HepG2 (cell line): ENCODE data around the gene TMEM269. TPM values are rescaled to one million over a fixed set of nuclear protein-coding genes. Genes with fewer than 3 reads are reported as not detected.

Experiments used
- ATAC-seq: fragments of 200-7000 bp; cut with Tn5 transposase; 3 replicates; pipeline ENCODE4 v1.9.1; 2020; ENCODE audit warnings: mild to moderate bottlenecking, moderate library complexity
- BruUV-seq: library from RNA; stranded (reverse); fragments of 400-500 nt; replicated peaks from 2 replicates; lab custom pipeline; 2021; lab: Mats Ljungman, UMichigan
- CTCF ChIA-PET: fragments of 300-600 bp; formaldehyde crosslinking; extraction: SDS; loops from one replicate; lab custom pipeline; 2021; ENCODE audit warnings: low total read pairs, inconsistent platforms, low intra/inter-chr PET ratio; lab: Yijun Ruan, JAX
- POLR2A ChIA-PET: fragments of 350-600 bp; sonication (Branson Sonifier 250); formaldehyde crosslinking; loops from one replicate; lab custom pipeline; 2020; ENCODE audit warnings: antibody characterized with exemption, inconsistent platforms; lab: Yijun Ruan, JAX
- DNase-seq: peaks from one replicate; pipeline ENCODE4 v3.0.0-alpha.2; 2015; ENCODE audit warnings: low spot score
- FAIRE-seq: peaks from 3 replicates; lab custom pipeline; 2011; peaks lifted over from hg19 to GRCh38; lab: Jason Lieb, UNC
- H2AFZ ChIP-seq: one replicate; pipeline ENCODE4 v1.6.1; 2011; ENCODE audit warnings: low read length, inconsistent platforms
- H3K27ac ChIP-seq: fragments of 300-600 bp; 3 replicates; pipeline ENCODE4 v1.8.0; 2011; ENCODE audit warnings: mixed run types, mild to moderate bottlenecking, mixed read lengths, low read length, inconsistent platforms; ENCODE audit not compliant: insufficient read depth; ENCODE audit errors: extremely low read length
- H3K27me3 ChIP-seq, 2 experiments: fragments of 200-600 bp in 1 of 2; 2 replicates in 1 of 2; 3 replicates in 1 of 2; pipeline versions ENCODE4 v1.6.0 to v1.8.0; 2011; ENCODE audit warnings: low read length in 2 of 2, mild to moderate bottlenecking in 2 of 2, moderate library complexity in 2 of 2, inconsistent platforms in 1 of 2; ENCODE audit not compliant: insufficient read depth in 2 of 2, control insufficient read depth in 1 of 2
- H3K36me3 ChIP-seq, 2 experiments: fragments of 200-600 bp in 1 of 2; replicated peaks in 1 of 2; 2 replicates in 1 of 2; 3 replicates in 1 of 2; pipeline versions ENCODE4 v1.5.1 to v1.8.0; 2011; ENCODE audit warnings: low read length in 2 of 2, inconsistent platforms in 1 of 2; ENCODE audit not compliant: insufficient read depth in 2 of 2, control insufficient read depth in 1 of 2
- H3K4me1 ChIP-seq: 2 replicates; pipeline ENCODE4 v1.5.1; 2012; ENCODE audit warnings: low read length, inconsistent platforms; ENCODE audit not compliant: insufficient read depth
- H3K4me2 ChIP-seq: 2 replicates; pipeline ENCODE4 v1.6.0; 2011; ENCODE audit warnings: low read depth, low read length, inconsistent platforms
- H3K4me3 ChIP-seq, 3 experiments: fragments of 200-600 bp in 1 of 3; sonication (generic), shearing (Covaris generic) in 1 of 3; replicated peaks in 1 of 3; 2 replicates each; pipeline ENCODE4 v1.5.1; 2011 to 2016; ENCODE audit warnings: low read length in 3 of 3, inconsistent platforms in 2 of 3, low read depth in 2 of 3, mild to moderate bottlenecking in 2 of 3, control low read depth in 1 of 3, mixed read lengths in 1 of 3; ENCODE audit not compliant: insufficient read depth in 1 of 3
- H3K79me2 ChIP-seq: one replicate; pipeline ENCODE4 v1.6.1; 2011; ENCODE audit warnings: low read length, inconsistent platforms; ENCODE audit not compliant: insufficient read depth
- H3K9ac ChIP-seq: 2 replicates; pipeline ENCODE4 v1.6.0; 2011; ENCODE audit warnings: mild to moderate bottlenecking, low read depth, low read length, inconsistent platforms; ENCODE audit not compliant: insufficient read depth
- H3K9me3 ChIP-seq: 2 replicates; pipeline ENCODE4 v1.5.1; 2012; ENCODE audit warnings: mild to moderate bottlenecking, low read length
- H4K20me1 ChIP-seq: 2 replicates; pipeline ENCODE4 v1.6.0; 2011; ENCODE audit warnings: inconsistent platforms, mild to moderate bottlenecking, low read length, moderate library complexity; ENCODE audit not compliant: insufficient read depth
- FOXP4 ChIP-seq: sonication (generic); formaldehyde crosslinking; IDR thresholded peaks from 2 replicates; pipeline ENCODE4 v1.4.0; 2020; ENCODE audit warnings: missing genetic modification reagents
- GLI4 ChIP-seq: sonication (generic); formaldehyde crosslinking; IDR thresholded peaks from 2 replicates; pipeline ENCODE4 v1.5.1; 2020; ENCODE audit warnings: missing genetic modification reagents, mild to moderate bottlenecking, moderate library complexity, borderline replicate concordance
- HDAC6 ChIP-seq: fragments of 200-600 bp; sonication (generic); IDR thresholded peaks from 2 replicates; pipeline ENCODE4 v1.7.0; 2017; ENCODE audit warnings: mild to moderate bottlenecking, antibody characterized with exemption, low read length, low read depth
- KDM5B ChIP-seq: sonication (generic); formaldehyde crosslinking; IDR thresholded peaks from 2 replicates; pipeline ENCODE4 v1.4.0; 2020; ENCODE audit warnings: missing genetic modification reagents, mild to moderate bottlenecking, borderline replicate concordance
- KLF11 ChIP-seq: IDR thresholded peaks from 2 replicates; pipeline ENCODE4 v1.6.1; 2016; ENCODE audit warnings: missing compliant biosample characterization
- MAF1 ChIP-seq: sonication (generic); formaldehyde crosslinking; IDR thresholded peaks from 2 replicates; pipeline ENCODE4 v1.5.0; 2020; ENCODE audit warnings: missing genetic modification reagents, borderline replicate concordance
- MYC ChIP-seq: sonication (generic); formaldehyde crosslinking; IDR thresholded peaks from 2 replicates; pipeline ENCODE4 v1.9.0; 2021; ENCODE audit warnings: missing genetic modification reagents, borderline replicate concordance
- ONECUT2 ChIP-seq: sonication (generic); formaldehyde crosslinking; IDR thresholded peaks from 2 replicates; pipeline ENCODE4 v1.4.0; 2020; ENCODE audit warnings: missing genetic modification reagents
- PPARG ChIP-seq: conservative IDR thresholded peaks from 2 replicates; pipeline ENCODE4 v1.6.1; 2016; ENCODE audit warnings: missing biosample characterization, missing genetic modification reagents
- SPEN ChIP-seq: sonication (generic); formaldehyde crosslinking; IDR thresholded peaks from 2 replicates; pipeline ENCODE4 v1.5.1; 2020; ENCODE audit warnings: low read depth, mild to moderate bottlenecking, missing genetic modification reagents
- ZFAT ChIP-seq: sonication (generic); formaldehyde crosslinking; conservative IDR thresholded peaks from 2 replicates; pipeline ENCODE4 v1.8.1; 2023; ENCODE audit warnings: missing genetic modification reagents, inconsistent platforms
- ZNF326 ChIP-seq: sonication (generic); formaldehyde crosslinking; IDR thresholded peaks from 2 replicates; pipeline ENCODE4 v1.4.0; 2020; ENCODE audit warnings: missing genetic modification reagents, borderline replicate concordance
- ZNF614 ChIP-seq: IDR thresholded peaks from 2 replicates; pipeline ENCODE4 v1.6.1; 2018; ENCODE audit warnings: missing biosample characterization, missing genetic modification reagents, inconsistent platforms, borderline replicate concordance
- ZNF619 ChIP-seq: sonication (generic); formaldehyde crosslinking; IDR thresholded peaks from 2 replicates; pipeline ENCODE4 v1.4.0; 2020; ENCODE audit warnings: mild to moderate bottlenecking, missing genetic modification reagents
- ZNF749 ChIP-seq: sonication (generic); formaldehyde crosslinking; IDR thresholded peaks from 2 replicates; pipeline ENCODE4 v1.8.0; 2022; ENCODE audit warnings: mild to moderate bottlenecking, missing genetic modification reagents, moderate library complexity, borderline replicate concordance
- ZNF768 ChIP-seq: sonication (generic); formaldehyde crosslinking; IDR thresholded peaks from 2 replicates; pipeline ENCODE4 v1.4.0; 2020; ENCODE audit warnings: missing genetic modification reagents
- ZNF883 ChIP-seq: sonication (generic); formaldehyde crosslinking; IDR thresholded peaks from 2 replicates; pipeline ENCODE4 v1.5.1; 2020; ENCODE audit warnings: mild to moderate bottlenecking, missing genetic modification reagents; ENCODE audit errors: not compliant biosample characterization
- ZSCAN12 ChIP-seq: sonication (generic); formaldehyde crosslinking; IDR thresholded peaks from 2 replicates; pipeline ENCODE4 v1.9.0; 2021; ENCODE audit warnings: mild to moderate bottlenecking, missing genetic modification reagents
- WGBS: methylation state at CpG from one replicate; pipeline ENCODE4 v1.1.6; 2017; ENCODE audit warnings: low lambda C conversion rate; 5-methylcytosine and 5-hydroxymethylcytosine counted together
- in situ Hi-C: cut with HindIII; loops from 2 replicates; pipeline ENCODE4 v1.10.0; 2017; ENCODE audit warnings: low pct_unique_long_range_greater_than_20kb; ENCODE audit not compliant: extremely low pct_ligation_motif_present
- intact Hi-C: fragments of 100-400 bp; cut with micrococcal nuclease; formaldehyde crosslinking; loops from one replicate; pipeline ENCODE4 v1.10.0; 2022; ENCODE audit not compliant: unreplicated experiment
- polyA plus RNA-seq, 8 experiments: library from polyadenylated mRNA; depleted of rRNA in 3 of 8; stranded (reverse) in 7 of 8; unstranded in 1 of 8; fragments of >200 nt; fragmentation: Illumina TruSeq in 4 of 8; extraction: Trizol in 4 of 8; gene quantifications; 2 replicates each; pipeline versions ENCODE4 v1.2.1 to v1.2.3, GENCODE V29; 2011 to 2016; ENCODE audit warnings: low read depth in 4 of 8, missing spikeins in 1 of 8, mixed read lengths in 1 of 8; ENCODE audit not compliant: insufficient read depth in 1 of 8
- total RNA-seq, 5 experiments: library from RNA; depleted of rRNA; stranded (reverse); fragments of >200 nt; fragmentation: Illumina TruSeq; extraction: Trizol; gene quantifications; 2 replicates each; pipeline ENCODE4 v1.2.3, GENCODE V29; 2016; ENCODE audit warnings: low read depth in 1 of 5

TMEM269 gene
- total and polyA plus RNA-seq, 2 of the 13 experiments (the other 11 are each of a cell fraction or from before 2014, with no cell fraction given), result 0.15 to 0.21 TPM

DNA sequence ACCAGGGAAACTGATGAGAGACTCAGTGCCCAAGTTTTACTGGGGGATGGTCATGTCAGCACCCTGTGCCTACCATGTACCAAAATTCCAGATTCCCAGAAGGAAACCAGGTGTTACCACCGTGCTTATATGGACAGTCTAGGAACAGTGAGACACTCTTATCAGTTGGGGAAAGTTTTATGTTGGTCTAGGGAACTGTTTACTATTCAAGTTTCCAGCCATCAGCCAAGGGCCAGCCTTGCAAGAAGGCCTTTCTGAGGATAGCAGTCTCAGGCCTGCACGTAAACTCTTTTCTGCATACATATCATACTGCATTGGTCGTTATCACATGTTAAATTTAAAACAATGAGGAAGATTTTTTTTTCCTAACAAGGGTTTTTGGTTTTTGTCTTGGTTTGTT, 12.6 kb downstream of the TMEM269 start:
- Histone ChIP-seq H3K27me3 (no peaks in the 10 kb centered on the region), H3K9ac (no peak overlapping the region), H3K27ac (no peak overlapping the region), H2AFZ (no peak overlapping the region), H3K4me3 (no peak overlapping the region), H3K36me3 (no peaks in the 10 kb centered on the region), H3K79me2 (no peaks in the 10 kb centered on the region), H3K4me2 (no peak overlapping the region), H3K9me3 (no peaks in the 10 kb centered on the region), H3K4me1 (no peaks in the 10 kb centered on the region), H4K20me1 (no peaks in the 10 kb centered on the region)
- no TSS peak for BruUV-seq
- TF ChIP-seq HDAC6 (no peak), ZNF883 (CRISPR knock-in tag) (no peak), ZSCAN12 (CRISPR knock-in tag) (no peak), PPARG (CRISPR knock-in tag) (no peak), ZNF749 (CRISPR knock-in tag) (no peak), ZNF619 (CRISPR knock-in tag) (no peak), ZNF768 (no peak), ZNF326 (CRISPR knock-in tag) (no peak), KLF11 (CRISPR knock-in tag) (no peak), FOXP4 (CRISPR knock-in tag) (no peak), MAF1 (CRISPR knock-in tag) (no peak), MYC (no peak), SPEN (no peak), GLI4 (CRISPR knock-in tag) (no peak), KDM5B (no peak), ONECUT2 (CRISPR knock-in tag) (no peak), ZFAT (CRISPR knock-in tag) (no peak), ZNF614 (CRISPR knock-in tag) (no peak)
- WGBS, result 52% methylated on average over 3 of the region's 3 CpGs
- CTCF ChIA-PET, result no interaction called here
- POLR2A ChIA-PET, result no interaction called here
- DNase-seq (no peak), FAIRE-seq (no peak), ATAC-seq (no peak)
- in situ Hi-C loops, result no loop called here
- intact Hi-C loops, result no loop called here
